GM12874 (cell line): ENCODE results near the gene TRMT2A.

Experiments used
- TF ChIP-seq, protein P1 (sequence below): IDR thresholded peaks from 2 replicates; pipeline ENCODE4 v1.5.1; 2011; ENCODE audit warnings: low read depth, mild to moderate bottlenecking, control low read depth, low read length, moderate library complexity; ENCODE audit not compliant: insufficient read depth

The TRMT2A gene

DNA sequence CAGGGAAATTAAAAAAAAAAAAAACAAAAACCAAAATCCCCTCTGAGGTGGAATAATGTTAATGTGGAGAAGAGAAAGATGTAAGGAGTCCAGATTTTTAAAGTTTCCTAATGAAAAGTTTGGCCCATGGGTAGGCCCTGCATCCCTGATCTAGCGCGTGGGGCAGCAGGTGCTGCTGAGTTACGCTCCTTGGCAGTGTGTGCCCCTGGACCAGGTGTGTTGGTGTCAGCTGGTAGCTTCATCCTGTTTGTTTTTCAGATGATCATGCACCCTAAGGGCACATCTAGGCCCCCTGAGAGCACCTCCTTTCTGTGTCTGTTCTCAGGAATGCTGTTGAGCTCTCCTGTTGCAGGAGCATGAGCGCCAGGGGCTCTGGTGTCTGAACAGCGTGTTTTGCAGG, 30.3 kb downstream of the TRMT2A start:
- TF ChIP-seq, protein P1, sequence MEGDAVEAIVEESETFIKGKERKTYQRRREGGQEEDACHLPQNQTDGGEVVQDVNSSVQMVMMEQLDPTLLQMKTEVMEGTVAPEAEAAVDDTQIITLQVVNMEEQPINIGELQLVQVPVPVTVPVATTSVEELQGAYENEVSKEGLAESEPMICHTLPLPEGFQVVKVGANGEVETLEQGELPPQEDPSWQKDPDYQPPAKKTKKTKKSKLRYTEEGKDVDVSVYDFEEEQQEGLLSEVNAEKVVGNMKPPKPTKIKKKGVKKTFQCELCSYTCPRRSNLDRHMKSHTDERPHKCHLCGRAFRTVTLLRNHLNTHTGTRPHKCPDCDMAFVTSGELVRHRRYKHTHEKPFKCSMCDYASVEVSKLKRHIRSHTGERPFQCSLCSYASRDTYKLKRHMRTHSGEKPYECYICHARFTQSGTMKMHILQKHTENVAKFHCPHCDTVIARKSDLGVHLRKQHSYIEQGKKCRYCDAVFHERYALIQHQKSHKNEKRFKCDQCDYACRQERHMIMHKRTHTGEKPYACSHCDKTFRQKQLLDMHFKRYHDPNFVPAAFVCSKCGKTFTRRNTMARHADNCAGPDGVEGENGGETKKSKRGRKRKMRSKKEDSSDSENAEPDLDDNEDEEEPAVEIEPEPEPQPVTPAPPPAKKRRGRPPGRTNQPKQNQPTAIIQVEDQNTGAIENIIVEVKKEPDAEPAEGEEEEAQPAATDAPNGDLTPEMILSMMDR, result no peak

DNA sequence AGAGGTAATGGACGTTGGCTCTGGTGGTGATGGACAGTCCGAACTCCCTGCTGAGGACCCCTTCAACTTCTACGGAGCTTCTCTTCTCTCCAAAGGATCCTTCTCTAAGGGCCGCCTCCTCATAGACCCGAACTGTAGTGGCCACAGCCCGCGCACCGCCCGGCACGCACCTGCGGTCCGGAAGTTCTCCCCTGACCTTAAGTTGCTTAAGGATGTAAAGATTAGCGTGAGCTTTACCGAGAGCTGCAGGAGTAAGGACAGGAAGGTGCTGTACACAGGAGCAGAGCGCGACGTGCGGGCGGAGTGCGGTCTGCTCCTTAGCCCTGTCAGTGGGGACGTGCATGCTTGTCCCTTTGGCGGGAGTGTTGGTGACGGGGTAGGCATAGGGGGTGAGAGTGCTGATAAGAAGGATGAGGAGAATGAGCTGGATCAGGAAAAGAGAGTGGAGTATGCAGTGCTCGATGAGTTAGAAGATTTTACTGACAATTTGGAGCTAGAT, 30.9 kb downstream of the TRMT2A start:
- TF ChIP-seq, protein P1, result no peak

DNA sequence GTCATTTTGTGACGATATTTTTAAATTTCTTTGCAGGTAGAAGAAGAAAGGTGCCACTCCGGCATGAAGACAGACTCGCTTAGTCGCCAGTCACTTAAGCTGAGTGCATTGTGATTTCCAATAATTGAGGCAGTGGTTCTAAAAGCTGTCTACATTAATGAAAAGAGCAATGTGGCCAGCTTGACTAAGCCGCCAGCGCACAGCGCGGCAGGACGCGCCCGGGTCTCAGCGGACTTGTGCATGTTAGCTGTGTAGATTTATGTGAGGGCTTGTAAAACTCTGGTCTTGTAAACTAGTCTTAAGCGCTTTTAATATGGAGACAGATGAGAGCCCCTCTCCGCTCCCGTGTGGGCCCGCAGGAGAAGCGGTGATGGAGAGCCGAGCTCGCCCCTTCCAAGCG, 31.4 kb downstream of the TRMT2A start:
- TF ChIP-seq, protein P1, result no peak

DNA sequence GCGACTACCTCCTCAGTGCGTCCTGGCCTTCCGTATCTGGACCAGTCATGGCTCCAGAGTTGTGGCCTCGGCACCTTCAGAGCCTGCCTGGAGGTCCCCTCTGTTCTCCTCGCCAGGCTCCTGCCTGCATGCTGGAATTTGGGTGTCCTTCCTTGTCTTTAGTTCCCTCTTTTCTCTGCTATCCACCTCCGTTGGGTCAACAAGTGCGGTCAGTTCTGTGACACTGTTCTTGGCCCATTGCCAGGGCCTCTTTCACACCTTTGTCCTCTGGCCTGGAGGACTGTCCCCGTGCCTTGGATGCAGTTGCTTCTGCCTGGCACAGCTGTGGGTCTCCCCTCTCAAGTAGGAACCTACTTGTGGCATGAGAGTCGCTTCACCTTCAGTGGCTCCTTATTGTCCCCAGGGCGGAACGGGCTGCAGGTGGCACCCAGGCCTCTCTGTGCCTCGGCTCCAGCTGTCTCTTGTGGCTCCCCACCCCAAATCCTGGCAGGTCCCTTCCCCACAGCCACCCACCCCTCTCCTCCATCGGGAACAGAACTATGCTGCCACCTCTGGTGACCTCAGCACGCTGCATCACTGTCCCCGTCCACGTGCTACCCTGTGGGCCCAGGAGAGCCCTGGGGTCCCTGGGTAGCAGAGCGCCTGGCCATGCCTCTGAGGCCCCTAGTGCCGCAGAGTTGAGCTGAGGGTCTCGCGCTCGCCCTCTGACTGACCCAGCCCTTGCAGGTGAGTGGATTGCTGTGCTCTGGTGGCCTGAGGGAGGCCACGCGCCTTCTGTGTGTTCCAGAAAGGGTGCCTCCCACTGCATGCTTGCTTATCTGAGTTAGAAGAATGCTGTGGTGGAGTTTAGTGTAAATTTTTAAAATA, 32.2 kb downstream of the TRMT2A start:
- TF ChIP-seq, protein P1, result peak; percentile 49

DNA sequence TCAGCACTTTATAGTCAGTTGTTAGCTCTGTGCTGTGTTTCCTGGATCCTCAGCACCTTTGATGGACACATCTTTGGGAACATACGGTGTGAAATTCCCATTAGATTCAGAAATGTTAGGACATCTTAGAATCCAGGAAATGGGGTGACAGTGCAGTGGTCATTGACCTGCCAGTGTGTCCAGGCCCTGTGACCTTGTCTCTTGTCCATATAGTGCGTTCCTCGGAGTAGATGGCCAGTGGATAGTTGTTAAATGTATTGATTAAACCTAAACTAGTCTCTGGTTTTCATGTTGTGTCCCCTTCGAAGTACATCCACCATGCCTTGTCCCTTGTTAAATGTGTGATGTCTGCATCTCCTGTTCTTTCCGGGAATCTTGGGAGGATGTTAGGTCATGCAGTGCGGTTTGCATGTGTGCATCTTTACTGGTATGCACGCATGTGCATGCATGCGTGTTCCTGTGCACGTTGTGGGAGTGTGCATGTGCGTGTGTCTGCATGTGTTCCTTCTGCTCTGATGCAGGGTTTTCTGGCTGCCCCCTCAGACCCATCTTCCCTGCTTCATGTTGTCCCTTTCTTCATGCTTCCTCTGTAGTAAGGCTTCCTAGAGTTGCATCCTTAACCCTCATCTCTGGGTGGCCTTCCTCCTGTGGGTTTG, 33.0 kb downstream of the TRMT2A start:
- TF ChIP-seq, protein P1, result no peak

DNA sequence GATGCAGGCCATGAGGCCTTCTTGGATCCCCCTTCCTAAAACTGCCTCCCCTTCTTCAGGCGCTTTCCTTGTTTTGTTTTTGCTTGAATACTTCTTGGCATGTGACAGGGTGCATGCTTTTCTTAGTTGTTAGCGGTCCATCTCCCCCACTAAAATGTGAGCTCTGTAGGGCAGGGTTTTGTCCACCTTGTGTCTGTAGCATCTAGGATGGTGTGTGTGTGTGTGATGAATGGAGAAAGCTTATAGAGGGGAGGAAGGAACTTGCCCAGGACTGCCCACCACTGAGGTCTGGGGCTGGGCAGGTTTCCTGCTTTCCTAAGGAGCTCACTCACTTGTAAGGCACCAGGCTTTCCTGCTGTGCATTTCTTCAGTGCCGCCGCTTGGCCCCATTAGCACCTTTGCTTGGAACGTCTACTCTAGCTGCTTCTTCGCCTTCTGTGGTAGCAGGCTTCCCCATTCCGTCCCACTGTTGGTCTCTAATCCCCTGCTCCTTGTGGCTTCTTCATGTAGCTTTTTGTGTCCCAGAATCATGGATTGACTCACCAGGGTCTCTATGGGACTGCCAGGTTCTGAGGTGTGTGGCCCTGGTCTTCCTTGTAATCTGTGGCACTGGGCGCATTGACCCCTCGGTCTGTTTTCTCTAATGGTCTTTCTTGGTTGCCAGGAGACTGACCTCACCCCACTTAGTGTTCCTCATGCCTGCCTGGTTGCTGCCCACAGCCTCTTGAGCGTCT, 33.7 kb downstream of the TRMT2A start:
- TF ChIP-seq, protein P1, result no peak
